HG02571 (cell line): ENCODE data around the gene CFAP90.

Source experiments
- ATAC-seq: cut with Tn5 transposase; IDR thresholded peaks from one replicate; pipeline ENCODE4 v1.9.1; 2021; ENCODE audit warnings: mild to moderate bottlenecking, moderate library complexity; ENCODE audit not compliant: unreplicated experiment

The CFAP90 gene

DNA sequence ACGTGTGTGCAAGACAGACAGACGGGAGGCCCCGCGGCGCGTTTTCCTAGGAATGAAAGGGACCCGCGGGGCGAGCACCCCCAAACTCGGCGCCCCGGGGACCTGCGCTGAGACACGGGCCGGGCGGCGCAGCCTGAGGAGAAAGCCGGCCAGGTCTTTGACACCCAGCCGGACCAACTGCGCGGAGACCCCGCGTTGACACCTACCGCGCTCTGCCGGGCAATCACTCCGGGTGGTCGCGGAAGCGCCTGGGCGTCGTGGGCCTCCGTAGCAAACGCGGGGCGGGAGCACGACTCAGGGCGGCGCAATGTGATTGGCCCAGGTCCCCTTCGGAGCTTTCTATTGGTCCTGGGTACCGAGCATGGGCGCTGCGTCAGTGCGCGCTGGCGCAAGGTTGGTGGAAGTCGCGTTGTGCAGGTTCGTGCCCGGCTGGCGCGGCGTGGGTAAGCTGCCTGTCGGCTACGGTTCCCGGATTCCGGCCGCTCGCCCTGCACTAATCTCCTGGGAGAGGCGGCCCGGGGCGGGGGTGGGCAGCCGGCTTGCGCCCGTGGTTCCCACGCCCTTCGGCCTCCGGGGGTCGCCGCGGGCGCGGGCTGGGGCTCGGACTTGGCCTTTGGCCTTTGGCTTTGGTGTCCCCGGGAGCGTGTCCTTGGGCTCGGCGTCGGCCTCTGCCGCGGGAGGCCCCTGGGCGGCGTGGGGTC is 18.0 kb upstream of the CFAP90 start, which contains the start of the genes FASTKD3 and MTRR:
FASTKD3 (minus strand) TSS at position 259 of the 701 bp plus-strand sequence. CDS start 948 bp downstream, outside the sequence.
MTRR (plus strand) TSS at position 376 of the 701 bp plus-strand sequence. CDS start 1,647 bp downstream, outside the sequence.
- peak; percentile 95 for ATAC-seq

DNA sequence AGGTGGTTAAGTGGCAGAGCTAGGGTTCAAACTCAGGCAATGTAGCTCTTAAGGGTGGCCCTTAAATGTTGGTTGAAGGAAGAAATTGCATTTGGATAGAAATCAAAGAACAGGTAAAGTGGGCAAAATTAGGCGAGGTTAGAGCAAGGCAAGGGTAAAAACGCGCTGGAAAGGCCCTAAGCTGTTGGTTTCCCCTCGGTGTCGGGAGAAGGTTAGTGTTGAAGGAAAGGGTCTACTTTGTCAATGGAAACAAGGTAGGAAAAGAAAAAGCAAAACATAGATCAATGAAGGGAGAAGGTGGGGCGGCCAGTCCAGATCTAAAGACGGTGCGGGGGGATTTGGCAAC is 17.5 kb upstream of the CFAP90 start:
- ATAC-seq, result peak; percentile 0

DNA sequence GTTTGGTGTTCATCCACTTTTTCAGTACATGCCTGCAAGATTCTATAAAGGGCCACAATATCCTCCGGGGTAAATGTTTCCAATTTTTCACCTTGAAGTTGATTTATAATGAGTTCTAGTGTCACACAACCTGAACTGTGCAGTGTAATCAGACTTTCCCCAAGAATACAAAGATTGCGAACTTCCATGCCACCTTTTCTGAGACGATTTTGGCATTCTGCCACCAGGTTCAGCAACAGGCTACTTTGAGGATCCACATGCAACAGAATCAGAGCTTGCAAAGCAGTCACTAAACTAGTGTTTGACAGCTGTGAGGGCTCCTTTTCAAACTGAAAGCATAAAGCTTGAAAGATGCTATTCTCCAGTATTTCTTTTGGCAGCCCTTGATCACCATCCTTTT is 16.3 kb upstream of the CFAP90 start:
- no peak for ATAC-seq

DNA sequence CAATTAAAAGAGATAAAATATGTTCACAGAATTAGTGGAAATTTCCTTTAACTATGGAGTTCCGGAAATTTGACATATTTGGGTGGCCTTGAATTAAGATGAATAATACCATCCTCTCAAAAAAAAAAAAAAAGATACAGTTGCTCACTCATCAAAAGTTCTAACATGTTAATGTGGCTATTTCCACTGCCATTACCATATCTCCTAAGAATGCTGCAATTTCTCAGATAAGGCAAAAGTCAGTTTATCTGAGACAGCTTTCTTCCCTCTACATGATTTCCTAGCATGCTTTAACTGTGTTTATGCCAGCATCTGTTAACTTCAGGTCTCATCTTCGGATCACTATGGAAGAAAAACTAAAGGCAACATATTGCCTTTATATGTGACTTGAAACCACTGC is 15.3 kb upstream of the CFAP90 start:
- ATAC-seq, result no peak

DNA sequence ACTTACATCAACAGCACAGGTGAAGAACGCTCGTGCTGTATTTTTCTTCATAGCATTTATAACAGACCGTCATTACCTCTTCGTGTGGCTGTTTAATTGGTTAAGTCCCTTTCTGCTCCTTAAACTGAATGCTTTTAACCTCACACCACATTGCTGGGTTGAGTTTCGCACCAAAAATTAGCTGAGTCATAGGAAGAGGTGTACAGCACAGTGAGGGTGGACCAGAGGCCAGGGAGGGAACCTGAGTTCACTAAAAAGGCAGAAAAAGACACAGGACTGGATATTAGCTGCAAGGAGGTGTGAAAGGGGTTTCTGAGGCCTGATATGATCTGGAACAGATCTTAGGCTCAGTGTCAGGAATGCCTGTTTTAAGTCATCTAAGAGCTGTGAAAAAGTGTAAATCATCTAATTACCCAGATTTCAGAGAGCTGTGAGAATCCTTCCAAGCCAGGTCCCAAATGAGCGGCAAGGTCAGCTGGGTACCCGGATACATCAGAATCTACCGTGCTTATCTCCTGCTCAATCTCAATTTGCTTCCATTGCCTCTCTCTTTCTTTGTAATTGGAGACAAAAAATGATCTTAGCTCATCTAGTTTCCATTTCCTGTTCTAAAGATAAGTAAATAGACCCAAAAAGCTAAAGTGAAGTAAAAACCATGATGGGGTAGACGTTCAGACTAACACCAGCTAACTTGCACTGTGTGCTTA is 7.1 kb upstream of the CFAP90 start:
- ATAC-seq, result no peak

DNA sequence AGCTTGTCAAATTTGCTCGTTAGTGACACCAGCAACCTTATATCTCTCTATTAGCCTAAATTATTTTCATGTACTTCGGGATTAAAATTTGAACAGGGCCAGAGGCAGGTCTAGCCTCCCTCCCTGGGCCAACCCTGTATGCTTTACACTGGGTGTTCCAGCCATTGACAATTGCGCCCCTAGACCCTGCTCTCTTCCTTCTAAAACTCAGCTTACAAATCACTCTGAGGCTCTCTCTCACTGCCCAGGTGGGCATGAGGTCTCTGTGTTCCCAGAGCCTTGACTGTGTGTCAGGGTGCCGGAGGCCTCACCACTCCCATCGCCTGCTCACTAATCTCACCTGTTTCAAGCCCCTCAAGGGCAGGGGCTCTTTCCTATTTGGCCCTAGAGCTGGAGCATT is 6.4 kb upstream of the CFAP90 start:
- ATAC-seq, result no peak

DNA sequence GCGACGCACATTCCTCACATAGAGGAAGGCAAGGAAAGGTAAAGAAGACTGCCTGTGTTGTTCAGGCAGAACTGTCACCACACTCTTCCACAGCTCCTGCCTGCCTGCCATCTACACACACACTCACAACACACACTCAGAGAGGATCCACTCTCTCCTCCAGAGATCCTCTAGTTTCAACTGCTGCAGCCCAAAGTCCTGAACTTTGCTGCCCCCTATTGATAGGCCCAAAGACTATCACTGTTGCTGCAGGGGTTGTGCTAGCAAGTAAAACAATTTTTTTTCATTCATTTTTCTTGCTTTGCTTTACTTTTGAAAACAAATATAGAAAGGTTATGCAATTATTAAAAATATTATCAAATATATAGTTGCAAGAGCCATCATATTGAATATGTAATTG is 5.9 kb upstream of the CFAP90 start:
- ATAC-seq, result no peak

DNA sequence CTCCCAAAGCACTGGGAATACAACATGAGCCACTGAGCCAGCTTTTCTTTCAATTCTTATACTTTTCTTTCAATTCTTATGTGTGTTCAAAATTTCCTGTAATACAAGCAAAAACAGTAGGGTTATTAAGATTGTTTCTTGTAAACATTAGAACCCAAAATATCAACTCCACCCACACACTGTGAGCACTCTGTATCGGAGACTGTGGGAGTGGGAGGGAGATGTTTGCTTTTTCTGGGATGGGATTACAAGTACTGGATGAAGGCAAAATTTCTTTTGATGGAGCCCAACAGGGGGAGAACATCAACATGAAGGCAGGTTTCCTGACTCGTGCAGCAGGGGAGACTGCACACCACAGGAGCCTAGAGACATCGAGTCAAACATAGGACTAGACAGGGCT is 4.7 kb upstream of the CFAP90 start:
- no peak for ATAC-seq

DNA sequence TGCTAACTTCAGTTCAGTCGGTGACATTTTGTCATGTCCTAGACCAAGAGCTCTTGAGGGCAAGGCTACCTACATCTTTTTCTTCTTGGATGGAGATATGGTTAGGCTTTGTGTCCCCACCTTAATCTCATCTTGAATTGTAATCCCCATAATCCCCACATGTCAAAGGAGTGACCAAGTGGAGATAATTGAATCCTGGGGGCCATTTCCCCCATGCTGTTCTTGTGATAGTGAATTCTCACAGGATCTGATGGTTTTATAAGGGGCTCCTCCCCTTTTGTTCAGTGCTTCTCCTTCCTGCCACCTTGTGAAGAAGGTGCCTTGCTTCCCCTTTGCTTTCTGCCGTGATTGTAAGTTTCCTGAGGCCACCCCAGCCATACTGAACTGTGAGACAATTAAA is 2.1 kb upstream of the CFAP90 start:
- ATAC-seq, result no peak

DNA sequence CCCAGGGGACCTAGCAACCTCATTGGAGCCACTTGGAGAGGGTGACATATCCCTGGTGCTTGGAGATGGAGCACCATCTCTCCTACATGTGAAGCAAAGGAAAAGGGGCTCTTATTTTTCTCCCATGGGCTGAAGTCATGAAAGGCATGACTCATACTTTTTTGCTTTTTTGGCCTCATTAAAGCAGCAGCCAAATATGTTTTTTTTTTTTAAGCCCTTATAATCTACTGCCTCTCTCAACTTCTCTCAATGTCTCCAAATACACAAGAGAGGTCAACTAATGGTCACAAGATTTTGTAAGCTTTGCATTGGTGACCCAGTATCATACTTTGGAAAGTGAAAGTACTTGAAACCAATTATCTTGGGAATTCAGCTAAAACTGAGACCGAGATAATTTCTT is 1.6 kb upstream of the CFAP90 start:
- no peak for ATAC-seq

DNA sequence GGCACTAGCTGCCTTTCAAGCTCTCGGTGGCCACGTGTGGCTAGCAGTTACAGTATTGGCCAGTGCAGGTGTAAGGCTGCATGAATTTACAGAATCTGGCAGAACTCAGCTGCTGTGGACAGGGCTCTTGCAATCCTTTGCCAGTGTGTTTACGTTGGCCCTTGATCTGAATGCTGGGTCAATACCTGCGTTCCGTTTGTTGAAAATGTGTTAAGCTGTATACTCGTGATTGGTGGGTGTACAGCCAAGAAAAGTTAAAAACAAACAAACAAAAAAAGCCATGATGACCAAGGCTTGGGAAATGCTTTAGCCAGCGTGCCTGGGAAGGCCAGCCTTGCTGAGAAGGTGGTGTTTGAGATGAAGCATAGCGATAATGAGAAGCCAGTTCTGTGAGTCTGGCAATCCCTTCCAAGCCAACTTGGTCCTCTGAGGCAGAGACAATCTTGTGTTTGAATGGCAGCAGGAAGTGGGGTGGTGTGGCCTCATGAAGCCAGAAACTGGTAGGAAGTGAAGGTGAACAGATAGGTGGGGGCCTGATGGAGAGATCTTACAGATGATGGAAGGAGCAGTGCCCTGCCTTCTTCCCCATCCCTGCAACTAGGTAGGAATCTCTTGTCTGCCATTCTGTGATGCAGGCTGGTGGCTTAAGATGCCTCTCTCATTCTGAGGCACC is 820 bp upstream of the CFAP90 start:
- no peak for ATAC-seq

DNA sequence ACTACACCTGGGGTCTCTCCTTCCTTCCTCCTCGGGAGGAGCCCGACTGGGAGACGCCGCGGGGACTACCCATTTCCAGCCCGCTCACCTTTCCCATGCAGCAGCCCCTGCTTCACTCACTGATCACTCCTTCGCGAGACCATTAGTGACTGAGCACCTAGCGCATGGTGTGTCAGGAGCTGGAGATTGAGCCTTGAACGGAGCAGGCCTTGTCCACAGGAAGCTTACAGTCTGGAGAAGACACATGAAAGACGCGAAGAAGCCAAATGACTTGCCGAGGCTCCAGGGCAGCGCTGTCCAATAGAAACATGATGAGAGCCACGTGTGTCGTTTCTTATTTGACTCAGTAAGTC is 283 bp upstream of the CFAP90 start:
- ATAC-seq, result no peak

DNA sequence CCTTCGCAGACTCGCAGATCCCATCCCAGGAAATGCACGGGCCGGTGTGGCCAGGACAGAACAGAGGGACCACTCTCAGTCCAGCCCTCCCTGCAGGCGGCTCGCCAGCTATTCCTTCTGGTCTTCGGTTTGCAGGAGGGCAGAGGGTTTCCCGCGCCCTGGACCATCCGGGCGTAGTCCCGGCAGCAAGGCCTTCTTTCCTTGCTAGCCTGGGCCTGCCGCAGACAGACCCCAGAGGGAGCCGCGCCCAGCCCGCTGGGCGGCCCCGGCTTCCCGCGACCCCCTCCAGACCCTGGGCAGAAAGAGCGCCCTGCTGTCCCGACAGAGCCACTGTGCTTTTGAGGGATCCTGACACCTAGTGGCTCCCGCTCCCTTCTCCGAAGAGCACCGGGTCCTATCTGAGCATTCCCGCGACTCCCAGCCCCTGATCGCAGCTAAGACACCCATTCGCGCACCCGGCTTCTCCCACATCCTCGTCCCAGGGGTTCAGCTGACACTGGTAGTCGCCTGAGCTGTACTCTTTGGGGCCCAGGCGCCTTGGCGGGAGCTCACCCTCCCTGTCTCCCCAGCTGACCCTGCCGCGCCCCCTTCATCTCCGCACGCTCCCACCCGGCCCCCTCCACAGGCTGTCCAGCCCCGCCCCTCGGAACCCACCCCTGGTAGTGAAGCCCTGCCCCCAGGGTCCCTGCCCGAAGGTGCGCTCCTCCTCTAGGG is 1.1 kb downstream of the CFAP90 start:
- ATAC-seq, result no peak

DNA sequence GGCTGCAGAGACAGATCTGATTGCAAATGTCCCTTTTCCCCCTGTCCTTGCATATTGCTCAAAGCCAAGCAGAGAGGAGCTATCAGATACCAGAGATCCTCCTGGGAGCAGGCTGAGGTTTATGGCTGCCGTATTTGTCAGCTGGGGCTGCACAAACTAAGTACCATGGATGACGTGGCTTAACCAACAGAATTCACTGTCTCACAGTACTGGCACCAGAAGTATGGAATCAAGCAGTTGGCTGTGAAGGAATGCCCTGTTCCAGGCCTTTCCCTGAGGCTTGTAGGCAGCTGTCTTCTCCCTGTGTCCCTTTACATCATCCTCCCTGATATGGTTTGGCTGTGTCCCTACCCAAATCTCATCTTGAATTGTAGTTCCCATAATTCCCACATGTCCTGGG is 2.6 kb downstream of the CFAP90 start:
- no peak for ATAC-seq

DNA sequence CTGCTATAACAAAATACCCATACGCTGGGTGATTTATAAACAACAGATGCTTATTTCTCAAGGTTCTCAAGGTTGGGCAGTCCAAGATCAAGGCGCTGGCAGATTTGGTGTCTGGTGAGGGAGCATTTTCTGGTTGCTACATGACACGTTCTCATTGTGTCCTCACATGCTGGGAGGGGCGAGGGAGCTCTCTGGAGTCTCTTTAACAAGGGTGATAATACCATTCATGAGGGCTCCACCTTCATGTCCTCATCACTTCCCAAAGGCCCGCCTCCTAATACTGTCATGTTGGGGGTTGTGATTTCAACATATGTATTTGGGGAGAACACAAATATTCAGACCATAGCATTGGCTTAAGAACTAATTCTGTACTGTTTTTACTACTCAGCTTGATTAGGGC is 4.6 kb downstream of the CFAP90 start:
- no peak for ATAC-seq

DNA sequence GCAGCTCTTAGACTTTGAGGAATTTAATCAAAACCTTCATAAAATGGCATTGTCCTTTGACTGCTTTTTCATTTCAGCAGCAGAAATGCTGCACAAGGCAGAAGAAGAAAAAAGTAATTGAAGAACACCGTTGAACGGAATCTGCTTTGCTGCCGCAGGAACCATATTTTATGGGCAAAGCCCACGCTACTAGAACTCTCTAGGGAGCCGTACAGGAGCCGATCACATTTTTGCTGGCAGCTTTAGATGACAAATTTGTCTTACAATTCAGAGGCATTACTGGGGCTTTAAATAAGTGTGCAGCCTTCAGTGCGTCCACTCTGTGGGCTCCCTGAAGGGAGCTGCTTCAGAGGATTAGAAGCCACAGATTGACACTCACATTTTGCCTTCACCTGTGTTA is 5.4 kb downstream of the CFAP90 start:
- ATAC-seq, result no peak

DNA sequence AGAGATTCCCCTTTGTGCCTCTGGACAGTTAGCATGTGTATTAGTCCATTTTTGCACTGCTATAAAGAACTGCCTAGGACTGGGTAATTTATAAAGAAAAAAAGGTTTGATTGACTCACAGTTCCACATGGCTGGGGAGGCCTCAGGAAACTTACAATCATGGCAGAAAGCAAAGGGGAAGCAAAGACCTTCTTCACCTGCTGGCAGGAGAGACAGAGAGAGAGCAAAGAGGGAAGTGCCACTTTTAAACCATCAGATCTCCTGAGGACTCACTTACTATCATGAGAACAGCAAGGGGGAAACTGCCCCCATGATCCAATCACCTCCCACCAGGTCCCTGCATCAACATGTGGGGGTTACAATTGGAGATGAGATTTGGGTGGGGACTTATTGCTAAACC is 6.0 kb downstream of the CFAP90 start:
- no peak for ATAC-seq

DNA sequence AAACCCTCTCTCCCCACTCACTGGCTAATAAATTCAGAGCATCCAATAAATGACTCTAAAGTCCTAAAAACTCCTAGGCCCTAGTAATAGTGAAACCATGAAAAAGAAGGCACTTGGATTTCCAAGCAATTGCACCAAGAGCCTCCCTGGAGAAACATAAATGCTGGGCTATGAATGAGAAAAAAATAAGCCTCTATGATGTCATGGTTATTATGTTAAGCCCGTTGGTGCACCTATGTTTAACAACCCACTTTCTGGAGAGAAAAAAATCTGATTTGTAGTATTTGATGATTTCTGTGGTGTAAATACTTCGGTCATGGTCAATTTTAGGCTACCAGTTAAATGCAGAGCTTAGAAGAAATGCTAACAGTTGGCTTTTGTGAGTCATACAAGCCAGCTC is 8.4 kb downstream of the CFAP90 start:
- ATAC-seq, result no peak

DNA sequence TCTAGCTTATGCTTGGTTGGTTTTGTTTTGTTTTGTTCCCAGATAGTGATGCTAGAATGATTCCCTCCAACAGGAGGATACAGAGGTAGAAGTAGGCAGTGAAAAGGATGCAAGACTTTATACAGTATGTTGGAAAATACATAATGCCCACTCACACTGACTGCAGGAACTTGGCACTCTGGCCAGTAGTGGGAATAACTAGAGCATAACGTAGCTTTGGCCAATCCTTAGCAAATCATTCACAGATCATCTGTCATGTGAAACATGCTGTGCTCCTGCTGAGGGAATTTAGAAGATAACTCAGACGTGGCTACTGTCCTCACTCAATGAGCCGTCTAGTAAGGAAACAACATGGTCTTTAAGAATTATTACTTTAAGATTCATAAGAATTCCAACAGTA is 13.5 kb downstream of the CFAP90 start:
- ATAC-seq, result no peak

DNA sequence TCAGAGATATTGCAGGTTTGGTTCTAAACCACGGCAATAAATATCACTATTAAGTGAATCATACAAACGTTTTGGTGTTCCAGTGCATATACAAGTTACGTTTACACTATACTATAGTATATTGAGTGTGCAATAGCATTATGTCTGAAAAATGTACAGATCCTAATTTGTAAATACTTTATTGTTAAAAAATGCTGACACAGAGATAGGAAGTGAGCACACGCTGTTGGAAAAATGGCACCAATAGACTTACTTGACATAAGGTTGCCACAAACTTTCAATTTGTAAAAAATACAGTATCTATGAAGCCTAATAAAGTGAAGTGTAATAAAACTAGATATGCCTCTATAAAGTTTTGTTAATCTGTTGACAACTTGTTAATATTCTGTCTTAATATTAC is 16.0 kb downstream of the CFAP90 start:
- no peak for ATAC-seq

DNA sequence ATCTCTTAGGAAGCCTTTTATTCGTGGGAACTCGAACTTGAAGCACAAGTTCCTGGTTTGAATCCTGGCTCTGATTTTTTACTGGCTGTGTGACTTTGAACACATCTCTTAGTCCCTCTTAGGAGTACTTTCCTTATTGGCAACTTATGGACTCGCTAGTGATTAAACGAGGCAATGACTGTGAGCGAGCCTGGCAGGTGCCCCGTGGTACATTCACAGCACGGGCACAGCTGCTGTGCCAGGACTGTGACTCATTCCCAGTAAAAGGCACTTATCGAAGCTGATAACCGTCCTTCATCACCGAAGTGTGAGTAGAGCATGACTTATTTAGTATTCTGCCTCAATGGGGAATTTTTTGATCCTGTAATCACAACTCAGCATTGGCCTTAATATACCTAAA is 22.7 kb downstream of the CFAP90 start:
- ATAC-seq, result no peak

DNA sequence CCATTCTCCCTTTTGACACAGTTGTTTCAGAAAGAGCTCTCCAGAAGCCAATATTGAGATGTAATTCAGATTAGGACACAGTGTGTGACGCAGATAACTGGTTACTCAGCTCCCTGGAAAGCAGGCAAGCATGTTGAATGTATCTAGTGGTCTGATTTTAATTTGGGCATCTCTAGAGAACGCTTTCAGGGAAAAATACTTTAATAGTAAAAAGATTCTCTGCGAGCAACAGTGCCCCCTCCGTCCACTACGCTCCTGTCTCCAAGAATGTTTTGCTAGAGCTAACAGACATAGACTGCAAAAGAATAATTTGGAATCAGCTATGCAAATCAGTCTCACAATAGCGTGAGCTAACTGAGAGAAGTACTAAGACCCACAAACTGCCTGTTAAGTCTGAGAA is 23.3 kb downstream of the CFAP90 start:
- ATAC-seq, result no peak
